GM12878 (cell line): ENCODE results near the gene NAALADL2. TPM values are rescaled to one million over a fixed set of nuclear protein-coding genes. Genes with fewer than 3 reads are reported as not detected.
"Not testable (repeated sequence)": the region's sequence is repeated elsewhere in the genome, so short reads cannot be mapped to it uniquely, and the experiment has no call there.

Source experiments
- ATAC-seq: fragments of 200-7000 bp; cut with Tn5 transposase; 3 replicates; pipeline ENCODE4 v1.9.1; 2020; ENCODE audit warnings: mild to moderate bottlenecking, moderate library complexity
- BruUV-seq: library from RNA; stranded (reverse); fragments of 400-500 nt; replicated peaks from 2 replicates; lab custom pipeline; 2021; lab: Mats Ljungman, UMichigan
- CTCF ChIA-PET: fragments of 300-600 bp; sonication (Branson Sonifier 250); formaldehyde crosslinking; extraction: SDS; loops from one replicate; lab custom pipeline; 2021; ENCODE audit warnings: inconsistent platforms; lab: Yijun Ruan, JAX
- POLR2A ChIA-PET: fragments of 350-600 bp; formaldehyde crosslinking; extraction: SDS; loops from one replicate; lab custom pipeline; 2021; ENCODE audit warnings: inconsistent platforms; lab: Charles Lee
- RAD21 ChIA-PET: fragments of 300-600 bp; sonication (Branson Sonifier 250); formaldehyde crosslinking; loops from one replicate; lab custom pipeline; 2023; ENCODE audit warnings: antibody characterized with exemption; ENCODE audit not compliant: unreplicated experiment; lab: Charles Lee
- SMC1A ChIA-PET: fragments of 300-600 bp; sonication (Branson Sonifier 250); formaldehyde crosslinking; loops from one replicate; lab custom pipeline; 2023; ENCODE audit not compliant: unreplicated experiment, uncharacterized antibody; lab: Charles Lee
- DNase-seq: peaks from one replicate; pipeline ENCODE4 v3.0.0-alpha.2; 2011; ENCODE audit warnings: low read depth, low spot score
- FAIRE-seq: peaks from 3 replicates; lab custom pipeline; 2011; peaks lifted over from hg19 to GRCh38; lab: Jason Lieb, UNC
- H2AFZ ChIP-seq: 2 replicates; pipeline ENCODE4 v1.6.0; 2011; ENCODE audit warnings: low read depth, low read length, control low read depth; ENCODE audit not compliant: control insufficient read depth
- H3K27ac ChIP-seq: 2 replicates; pipeline ENCODE4 v1.5.1; 2011; ENCODE audit warnings: control low read depth; ENCODE audit not compliant: control insufficient read depth, insufficient read depth
- H3K27me3 ChIP-seq, 2 experiments: replicated peaks in 1 of 2; 2 replicates each; pipeline versions ENCODE4 v1.6.0 to v1.6.1; 2011; ENCODE audit warnings: low read length in 1 of 2; ENCODE audit not compliant: control insufficient read depth in 2 of 2, insufficient read depth in 2 of 2
- H3K36me3 ChIP-seq, 2 experiments: 2 replicates each; pipeline ENCODE4 v1.5.1; 2011; ENCODE audit warnings: low read length in 1 of 2; ENCODE audit not compliant: control insufficient read depth in 2 of 2, insufficient read depth in 2 of 2
- H3K4me1 ChIP-seq: 2 replicates; pipeline ENCODE4 v1.6.1; 2011; ENCODE audit warnings: mild to moderate bottlenecking, low read length, moderate library complexity, mixed read lengths; ENCODE audit not compliant: control insufficient read depth, insufficient read depth
- H3K4me2 ChIP-seq: 2 replicates; pipeline ENCODE4 v1.6.0; 2011; ENCODE audit warnings: control low read depth; ENCODE audit not compliant: control insufficient read depth, insufficient read depth
- H3K4me3 ChIP-seq: fragments of 200-600 bp; sonication (generic); 2 replicates; pipeline ENCODE4 v1.5.1; 2016
- H3K79me2 ChIP-seq: 2 replicates; pipeline ENCODE4 v1.6.0; 2011; ENCODE audit warnings: low read length; ENCODE audit not compliant: control insufficient read depth, insufficient read depth
- H3K9ac ChIP-seq: 2 replicates; pipeline ENCODE4 v1.8.0; 2011; ENCODE audit warnings: low read length, control low read depth, mixed read lengths; ENCODE audit not compliant: control insufficient read depth, insufficient read depth
- H3K9me3 ChIP-seq: replicated peaks from 3 replicates; pipeline ENCODE4 v1.5.1; 2011; ENCODE audit warnings: mild to moderate bottlenecking, low read length; ENCODE audit not compliant: control insufficient read depth, insufficient read depth
- H4K20me1 ChIP-seq: 2 replicates; pipeline ENCODE4 v1.6.0; 2011; ENCODE audit not compliant: control insufficient read depth, insufficient read depth
- ASH2L ChIP-seq: fragments of 300-600, 200-600 bp; sonication (generic); IDR thresholded peaks from 2 replicates; pipeline ENCODE4 v1.6.1; 2017; ENCODE audit warnings: low read depth, mild to moderate bottlenecking, borderline replicate concordance
- BRCA1 ChIP-seq: IDR thresholded peaks from 2 replicates; pipeline ENCODE4 v1.6.1; 2011; ENCODE audit warnings: low read depth, low read length, improper control_type of control experiment
- CREB1 ChIP-seq: IDR thresholded peaks from 2 replicates; pipeline ENCODE4 v1.6.1; 2012; ENCODE audit warnings: low read depth, mild to moderate bottlenecking, inconsistent platforms
- IKZF2 ChIP-seq, 2 experiments: fragments of 450-650 bp; IDR thresholded peaks; 2 replicates each; pipeline ENCODE4 v1.6.1; 2017; ENCODE audit warnings: mild to moderate bottlenecking in 2 of 2, moderate library complexity in 2 of 2
- NFYB ChIP-seq: IDR thresholded peaks from 2 replicates; pipeline ENCODE4 v1.6.1; 2011; ENCODE audit warnings: low read depth, mild to moderate bottlenecking, low read length, improper control_type of control experiment, moderate library complexity; ENCODE audit not compliant: insufficient read depth
- SPI1 ChIP-seq: IDR thresholded peaks from 2 replicates; pipeline ENCODE4 v1.6.1; 2011; ENCODE audit warnings: low read depth, mild to moderate bottlenecking, low read length, moderate library complexity, borderline replicate concordance; ENCODE audit not compliant: insufficient read depth
- WGBS: methylation state at CpG from one replicate; pipeline ENCODE4 v1.1.6; 2016; ENCODE audit warnings: low lambda C conversion rate; ENCODE audit not compliant: insufficient replicate concordance, insufficient coverage; ENCODE audit errors: missing lambda C conversion rate; 5-methylcytosine and 5-hydroxymethylcytosine counted together
- in situ Hi-C: fragments of 300-500 bp; cut with MboI; formaldehyde crosslinking; loops from 9 replicates; pipeline ENCODE4 v1.14.3; 2018; ENCODE audit warnings: mixed read lengths
- intact Hi-C: fragments of 100-400 bp; cut with micrococcal nuclease; formaldehyde crosslinking; loops from one replicate; pipeline ENCODE4 v1.14.2; 2022; ENCODE audit not compliant: unreplicated experiment
- polyA plus RNA-seq, 11 experiments: library from polyadenylated mRNA; depleted of rRNA in 4 of 11; unstranded in 6 of 11; stranded (reverse) in 5 of 11; fragments of >200 nt; fragmentation: Nextera tagmentation in 4 of 11; fragmentation: Illumina TruSeq in 1 of 11; extraction: Ambion mirVana in 4 of 11; extraction: Trizol in 1 of 11; gene quantifications; 1 replicate in 1 of 11; 2 replicates in 10 of 11; pipeline versions ENCODE4 v1.2.1 to v1.2.3, GENCODE V29; 2011 to 2016; ENCODE audit warnings: inconsistent platforms in 2 of 11, missing spikeins in 2 of 11, low read depth in 1 of 11
- total RNA-seq, 4 experiments: library from RNA; depleted of rRNA in 3 of 4; stranded (reverse); fragments of >200 nt in 3 of 4; fragmentation: Illumina TruSeq in 1 of 4; extraction: Trizol in 1 of 4; gene quantifications; 2 replicates each; pipeline versions ENCODE4 v1.2.1 to v1.2.3, GENCODE V29; 2013 to 2021

Gene NAALADL2
- total and polyA plus RNA-seq, 10 of the 15 experiments (the other 5 are each of a cell fraction or from before 2014, with no cell fraction given): 0.06 to 10.8 (median 0.46) TPM

DNA sequence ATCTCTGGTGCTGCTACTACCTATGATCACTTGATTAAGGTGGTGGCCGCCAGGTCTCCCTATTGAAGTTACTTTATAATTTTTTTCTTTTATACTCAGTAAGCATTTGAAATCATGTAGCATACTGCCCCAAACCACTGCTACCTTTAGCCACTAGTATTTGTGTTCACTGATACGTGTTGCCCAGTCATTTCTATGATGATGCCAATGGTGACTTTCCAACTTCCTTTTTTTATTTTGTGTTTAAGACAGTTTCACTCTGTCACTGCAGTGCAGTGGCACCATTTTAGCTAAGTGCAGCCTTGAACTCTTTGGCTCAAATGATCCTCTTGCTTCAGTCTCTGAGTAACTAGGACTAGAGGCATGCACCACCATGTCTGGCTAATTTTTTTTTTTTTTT is 598.2 kb downstream of the NAALADL2 start:
- no peaks in the 10 kb centered on the region for H3K79me2 ChIP-seq
- BruUV-seq: no TSS peak
- WGBS: 24% methylated on average over 2 of the region's 2 CpGs
- ATAC-seq (peak; percentile 95), DNase-seq (no peak)
- intact Hi-C loops (no loop called here), in situ Hi-C loops (no loop called here)
- ChIA-PET RAD21 (no interaction called here), CTCF (no interaction called here), SMC1A (interaction anchor here (0.7 to 1.3 kb wide), 5 partner anchors 28 to 937 kb away, joined by 3 to 4 read pairs (median 3); no protein-coding TSS in a partner anchor)
- H3K4me1 ChIP-seq: no peaks in the 10 kb centered on the region
- no peaks in the 10 kb centered on the region for H4K20me1 ChIP-seq
- H3K9ac ChIP-seq: no peak overlapping the region
- H3K4me2 ChIP-seq: no peak overlapping the region
- no peaks in the 10 kb centered on the region for H3K27me3 ChIP-seq
- peak; percentile 26; the same call in 1 of the 2 replicates for TF ChIP-seq SPI1
- no peak for TF ChIP-seq ASH2L
- no peak for TF ChIP-seq IKZF2 (IDR thresholded peaks at IDR 0.05)
- TF ChIP-seq CREB1: no peak
- no peak for TF ChIP-seq BRCA1
- TF ChIP-seq, all 136 proteins: peak for 1
- POLR2A ChIA-PET: no interaction called here
- Histone ChIP-seq H3K27ac (no peak overlapping the region), H2AFZ (no peak overlapping the region), H3K9me3 (no peaks in the 10 kb centered on the region; the same call in 2 of the 3 replicates), H3K4me3 (no peak overlapping the region), H3K36me3 (no peaks in the 10 kb centered on the region)
- FAIRE-seq: no peak

DNA sequence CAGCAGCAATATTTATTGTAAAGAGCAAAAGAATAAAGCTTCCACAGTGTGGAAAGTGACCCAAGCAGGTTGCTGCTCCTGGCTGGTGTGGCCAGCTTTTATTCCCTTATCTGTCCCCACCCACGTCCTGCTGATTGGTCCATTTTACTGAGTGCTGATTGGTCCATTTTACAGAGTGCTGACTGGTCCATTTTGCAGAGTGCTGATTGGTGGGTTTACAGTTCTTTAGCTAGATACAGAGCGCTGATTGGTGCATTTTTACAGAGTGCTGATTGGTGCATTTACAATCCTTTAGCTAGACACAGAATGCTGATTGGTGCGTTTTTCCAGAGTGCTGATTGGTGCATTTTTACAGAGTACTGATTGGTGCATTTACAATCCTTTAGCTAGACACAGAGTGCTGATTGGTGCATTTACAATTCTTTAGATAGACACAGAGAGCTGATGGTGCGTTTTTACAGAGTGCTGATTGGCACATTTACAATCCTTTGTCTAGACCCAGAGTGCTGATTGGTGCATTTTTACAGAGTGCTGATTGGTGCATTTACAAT is 601.8 kb downstream of the NAALADL2 start:
- H3K27ac ChIP-seq, POLR2A ChIA-PET, H4K20me1 ChIP-seq, RAD21 ChIA-PET, FAIRE-seq, H3K27me3 ChIP-seq, intact Hi-C loops, H3K9ac ChIP-seq, H3K4me3 ChIP-seq, H3K4me2 ChIP-seq, BruUV-seq, H3K4me1 ChIP-seq, in situ Hi-C loops, ATAC-seq, H2AFZ ChIP-seq, H3K9me3 ChIP-seq, H3K79me2 ChIP-seq, DNase-seq, H3K36me3 ChIP-seq: not testable (repeated sequence)
- peak; percentile 67 for TF ChIP-seq NFYB
- ChIA-PET SMC1A (interaction anchor here (0.6 to 1.1 kb wide), 3 partner anchors 17 to 897 kb away, joined by 3 read pairs; no protein-coding TSS in a partner anchor), CTCF (interaction anchor here (0.6 to 1.5 kb wide), 2 partner anchors 9 to 16 kb away, joined by 3 to 5 read pairs; no protein-coding TSS in a partner anchor)
- WGBS: 18% methylated on average over 4 of the region's 4 CpGs
